ENCODE results near the gene SIN3B. TPM values are rescaled to one million over a fixed set of nuclear protein-coding genes. Genes with fewer than 3 reads are reported as not detected.

Gene SIN3B
- total RNA-seq, 6 experiments from 2014 or later, result 29.6 to 39.4 (median 35.2) TPM

GRCh38 chr19:16868423-16869130, 39.4 kb downstream of the SIN3B start:
- no peak for DNase-seq
- Mint-ChIP-seq H3K36me3 (ENCODE audit: low read depth) (peaks cover 20% of the 10 kb centered on the region), H3K27ac (no peak overlapping the region), H3K4me1 (ENCODE audit: low read depth) (no peaks in the 10 kb centered on the region), H3K4me3 (no peak overlapping the region), H3K27me3 (ENCODE audit: insufficient read depth) (peaks cover 1% of the 10 kb centered on the region; the same call in 1 of the 2 replicates), H3K9me3 (no peaks in the 10 kb centered on the region)
- no peak for TF ChIP-seq CTCF (IDR thresholded peaks at IDR 0.05)

GRCh38 chr19:16869331-16869972, 40.3 kb downstream of the SIN3B start:
- no peak for TF ChIP-seq CTCF (IDR thresholded peaks at IDR 0.05)
- Mint-ChIP-seq H3K4me1 (ENCODE audit: low read depth) (peaks cover 6% of the 10 kb centered on the region; the same call in 1 of the 2 replicates), H3K36me3 (ENCODE audit: low read depth) (peaks cover 29% of the 10 kb centered on the region), H3K9me3 (peaks cover 8% of the 10 kb centered on the region; the same call in 1 of the 2 replicates), H3K27me3 (ENCODE audit: insufficient read depth) (peaks cover 1% of the 10 kb centered on the region; the same call in 1 of the 2 replicates), H3K27ac (no peak overlapping the region), H3K4me3 (no peak overlapping the region)
- no peak for DNase-seq

- peaks cover 11% of the 10 kb centered on the region; the same call in 1 of the 2 replicates for H3K4me1 Mint-ChIP-seq (ENCODE audit: low read depth)
- H3K9me3 Mint-ChIP-seq, result peaks cover 13% of the 10 kb centered on the region
- peaks cover 1% of the 10 kb centered on the region for H3K27me3 Mint-ChIP-seq (ENCODE audit: insufficient read depth)
- no peak overlapping the region for H3K27ac Mint-ChIP-seq
- H3K4me3 Mint-ChIP-seq, result no peak overlapping the region
- H3K36me3 Mint-ChIP-seq (ENCODE audit: low read depth), result peaks cover 26% of the 10 kb centered on the region
- no peak for TF ChIP-seq CTCF (IDR thresholded peaks at IDR 0.05)
- DNase-seq, result no peak
These were observed 42.7 kb downstream of the SIN3B start for GRCh38 chr19:16871871-16872270.

GRCh38 chr19:16872728-16873127, 43.5 kb downstream of the SIN3B start:
- no peak for TF ChIP-seq CTCF (IDR thresholded peaks at IDR 0.05)
- Mint-ChIP-seq H3K27ac (no peak overlapping the region), H3K4me3 (no peak overlapping the region), H3K36me3 (ENCODE audit: low read depth) (peaks cover 26% of the 10 kb centered on the region), H3K27me3 (ENCODE audit: insufficient read depth) (peaks cover 1% of the 10 kb centered on the region), H3K9me3 (peaks cover 13% of the 10 kb centered on the region), H3K4me1 (ENCODE audit: low read depth) (peaks cover 11% of the 10 kb centered on the region; the same call in 1 of the 2 replicates)
- DNase-seq, result no peak

GRCh38 chr19:16873594-16873993, 44.4 kb downstream of the SIN3B start:
- Mint-ChIP-seq H3K27ac (no peak overlapping the region), H3K27me3 (ENCODE audit: insufficient read depth) (peaks cover under 1% of the 10 kb centered on the region), H3K9me3 (peaks cover 13% of the 10 kb centered on the region), H3K36me3 (ENCODE audit: low read depth) (peaks cover 26% of the 10 kb centered on the region), H3K4me1 (ENCODE audit: low read depth) (peaks cover 11% of the 10 kb centered on the region; the same call in 1 of the 2 replicates), H3K4me3 (no peak overlapping the region)
- TF ChIP-seq CTCF (IDR thresholded peaks at IDR 0.05), result no peak
- DNase-seq, result no peak

Measured in HFFc6 (cell line).